SKM-1 (cell line): Measurements from ENCODE around the gene PTGS2.

Experiments used
- DNase-seq: peaks from one replicate; lab custom pipeline; 2025; ENCODE audit not compliant: unreplicated experiment; lab: John Stamatoyannopoulos, UW

PTGS2 gene

DNA sequence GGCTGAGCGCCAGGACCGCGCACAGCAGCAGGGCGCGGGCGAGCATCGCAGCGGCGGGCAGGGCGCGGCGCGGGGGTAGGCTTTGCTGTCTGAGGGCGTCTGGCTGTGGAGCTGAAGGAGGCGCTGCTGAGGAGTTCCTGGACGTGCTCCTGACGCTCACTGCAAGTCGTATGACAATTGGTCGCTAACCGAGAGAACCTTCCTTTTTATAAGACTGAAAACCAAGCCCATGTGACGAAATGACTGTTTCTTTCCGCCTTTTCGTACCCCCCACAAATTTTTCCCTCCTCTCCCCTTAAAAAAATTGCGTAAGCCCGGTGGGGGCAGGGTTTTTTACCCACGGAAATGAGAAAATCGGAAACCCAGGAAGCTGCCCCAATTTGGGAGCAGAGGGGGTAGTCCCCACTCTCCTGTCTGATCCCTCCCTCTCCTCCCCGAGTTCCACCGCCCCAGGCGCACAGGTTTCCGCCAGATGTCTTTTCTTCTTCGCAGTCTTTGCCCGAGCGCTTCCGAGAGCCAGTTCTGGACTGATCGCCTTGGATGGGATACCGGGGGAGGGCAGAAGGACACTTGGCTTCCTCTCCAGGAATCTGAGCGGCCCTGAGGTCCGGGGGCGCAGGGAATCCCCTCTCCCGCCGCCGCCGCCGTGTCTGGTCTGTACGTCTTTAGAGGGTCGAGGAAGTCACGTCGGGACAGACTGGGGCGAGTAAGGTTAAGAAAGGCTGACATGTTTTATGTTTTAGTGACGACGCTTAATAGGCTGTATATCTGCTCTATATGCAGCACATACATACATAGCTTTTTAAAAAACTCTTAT lies at the start of gene PTGS2:
Gene PTGS2, minus strand, starts transcription at position 179 of the 817 bp plus-strand sequence. Its CDS starts 133 bp downstream, at position 46.
- DNase-seq = peak; percentile 97

DNA sequence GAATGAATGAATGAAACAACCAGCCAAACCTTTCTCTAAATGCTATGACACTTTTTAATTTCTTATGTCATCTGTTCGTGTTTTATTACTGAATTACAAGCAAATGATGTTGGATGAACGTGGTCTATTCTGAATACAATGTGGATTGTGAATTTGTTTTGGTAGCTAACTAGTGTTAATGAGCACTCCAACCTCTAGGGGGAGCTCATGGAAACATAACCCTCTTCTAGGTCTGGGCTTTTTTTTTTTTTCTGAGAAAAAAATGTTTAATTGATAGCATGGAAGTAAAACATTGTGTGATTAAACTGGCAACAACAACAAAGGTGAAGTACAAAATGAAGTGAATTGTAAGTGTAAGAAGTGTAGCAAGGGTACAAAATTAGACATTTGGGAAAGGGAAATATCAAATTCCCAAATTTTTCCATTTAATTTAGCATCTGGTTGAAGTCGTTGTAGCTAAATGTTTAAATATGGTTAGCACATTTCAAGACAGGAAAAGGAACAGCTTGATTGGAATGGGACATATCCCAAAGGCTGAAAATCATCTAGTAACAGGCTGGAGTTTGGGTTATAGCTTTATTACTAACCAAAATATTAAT lies 42.6 kb upstream of the PTGS2 start:
- peak; percentile 52 for DNase-seq

DNA sequence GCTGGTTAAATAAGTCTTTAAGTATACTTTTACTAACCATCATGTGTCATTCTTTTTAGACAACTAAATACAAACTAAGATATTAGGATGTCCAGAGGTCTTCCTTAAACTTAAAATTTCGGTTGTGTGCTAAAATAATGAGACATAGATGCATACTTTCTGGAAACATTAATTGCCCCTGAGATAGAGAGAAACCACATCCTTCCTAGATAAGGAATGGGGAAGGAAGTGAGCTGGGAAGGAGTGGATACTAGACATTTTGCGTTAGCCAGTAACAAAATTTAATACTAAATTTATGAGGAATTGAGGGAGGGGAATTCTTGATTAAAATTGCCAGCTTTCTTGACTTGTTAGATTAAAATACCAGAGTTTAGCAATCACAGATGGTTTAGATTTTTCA lies 37.1 kb upstream of the PTGS2 start:
- DNase-seq = no peak

DNA sequence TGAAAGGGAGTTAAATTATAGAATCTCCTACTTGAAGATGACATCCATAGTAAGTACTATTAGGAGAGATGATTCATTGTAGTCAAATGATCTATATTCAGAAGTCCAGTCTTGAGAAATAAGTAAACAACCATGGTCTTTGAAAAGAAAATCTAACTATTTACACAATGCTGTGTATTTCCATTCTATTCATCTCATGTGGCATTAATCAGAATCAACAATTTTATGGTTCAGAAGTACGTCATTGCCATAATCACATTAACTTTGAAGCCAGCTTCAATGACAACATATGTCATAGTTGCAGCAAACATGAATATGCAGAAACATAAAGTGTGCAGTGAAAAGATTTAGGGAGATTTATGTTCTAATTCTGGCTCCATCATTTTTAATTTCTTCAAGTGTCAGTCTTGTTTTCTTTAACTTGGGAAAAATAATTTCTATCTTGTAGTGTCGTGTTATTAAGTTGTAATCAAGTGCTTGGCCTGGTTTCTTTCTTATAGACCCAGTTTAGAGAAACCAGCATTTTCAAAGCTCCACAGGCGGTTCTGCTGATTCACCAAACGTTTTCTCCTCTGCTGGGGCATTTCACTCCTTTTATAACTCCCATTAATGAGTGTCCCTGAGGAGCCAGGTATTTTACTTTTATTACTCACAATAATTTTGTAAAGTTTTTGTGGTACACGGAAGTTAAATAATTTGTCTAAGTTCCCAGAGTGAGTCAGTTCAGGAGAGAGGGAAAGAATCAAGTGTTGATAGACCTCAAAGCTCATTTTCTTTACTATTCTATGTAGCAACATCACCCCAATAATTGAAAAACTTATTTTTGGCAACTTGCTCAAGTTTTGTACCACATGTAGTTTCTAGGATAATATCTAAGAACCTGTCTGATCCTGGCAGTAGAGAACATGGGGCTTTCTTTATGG lies 35.9 kb upstream of the PTGS2 start:
- DNase-seq = no peak

DNA sequence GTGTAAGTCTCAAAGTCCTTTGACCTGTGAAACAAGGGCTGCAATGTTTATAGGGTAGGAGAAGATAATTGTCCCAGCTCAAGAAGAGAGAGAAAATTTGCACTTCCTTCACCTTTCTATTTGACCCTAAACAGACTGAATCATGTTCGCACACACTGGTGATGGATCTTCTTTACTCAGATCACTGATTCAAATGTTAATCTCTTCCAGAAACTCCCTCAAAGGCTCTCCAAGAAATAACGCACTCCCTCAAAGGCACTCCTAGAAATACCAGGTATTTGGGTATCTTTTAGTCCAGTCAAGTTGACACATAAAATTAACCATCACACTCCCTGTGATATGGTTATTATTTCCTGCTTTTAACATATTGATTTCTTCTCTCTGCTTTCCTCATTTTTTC lies 30.5 kb upstream of the PTGS2 start:
- DNase-seq = no peak

DNA sequence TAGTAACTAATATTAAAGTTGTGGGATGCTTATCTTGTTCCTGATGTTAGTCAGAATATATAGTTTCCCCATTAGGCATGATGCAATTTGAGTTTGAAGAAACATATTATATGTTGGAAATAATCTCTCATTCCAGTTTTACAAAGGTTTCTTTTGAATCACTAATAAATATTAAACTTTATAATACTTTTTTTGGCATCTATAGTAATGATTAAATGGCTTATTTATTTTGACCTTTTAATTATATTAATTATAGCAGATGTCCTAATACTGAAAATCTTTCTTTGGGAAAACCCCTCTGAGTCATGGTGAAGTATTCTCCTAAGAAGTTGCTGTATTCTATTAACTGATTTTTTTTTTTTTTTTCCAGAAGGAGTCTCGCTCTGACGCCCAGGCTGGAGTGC lies 28.5 kb upstream of the PTGS2 start:
- no peak for DNase-seq

DNA sequence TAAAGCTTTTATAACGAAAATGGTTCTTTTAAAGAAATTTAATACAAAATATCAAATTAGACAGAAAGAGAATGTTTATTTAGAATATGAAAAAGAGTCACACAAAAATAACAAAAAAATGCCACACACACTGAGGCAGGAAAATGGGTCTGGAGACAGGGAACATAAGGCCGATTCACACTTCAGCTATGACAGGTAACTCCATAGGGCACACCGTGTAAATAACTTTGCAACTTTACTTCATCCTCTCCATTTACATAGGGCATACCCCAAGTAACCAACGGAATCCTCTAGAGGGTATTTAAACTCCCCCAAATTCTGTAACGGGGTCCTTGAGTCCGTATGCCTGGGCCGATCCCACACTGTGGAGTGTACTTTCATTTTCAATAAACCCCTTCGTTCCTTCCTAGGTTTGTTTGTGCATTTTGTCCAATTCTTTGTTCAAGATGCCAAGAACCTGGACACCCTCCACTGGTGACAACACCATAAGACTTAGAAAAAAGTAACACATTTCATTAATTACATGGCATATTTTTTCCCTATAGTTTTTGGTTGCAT lies 23.1 kb upstream of the PTGS2 start:
- DNase-seq = no peak

DNA sequence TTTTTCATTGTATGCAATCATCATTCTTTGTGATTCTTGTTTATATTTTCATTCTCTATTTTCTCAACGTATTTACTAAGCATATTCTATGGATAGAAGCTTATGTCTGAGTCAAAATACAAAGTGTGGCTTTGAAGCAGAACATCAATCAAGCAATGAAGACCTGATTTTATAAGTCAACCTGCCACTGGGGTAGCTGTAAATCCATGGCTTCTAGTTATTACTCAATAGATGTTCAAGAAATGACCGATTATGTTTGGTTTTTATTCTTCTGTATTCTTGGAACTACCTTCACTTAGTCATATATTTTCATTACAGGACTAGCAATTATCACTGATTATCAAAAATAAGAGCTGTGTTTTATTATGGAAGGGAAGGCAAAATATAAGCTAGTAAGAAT lies 20.5 kb upstream of the PTGS2 start:
- no peak for DNase-seq

DNA sequence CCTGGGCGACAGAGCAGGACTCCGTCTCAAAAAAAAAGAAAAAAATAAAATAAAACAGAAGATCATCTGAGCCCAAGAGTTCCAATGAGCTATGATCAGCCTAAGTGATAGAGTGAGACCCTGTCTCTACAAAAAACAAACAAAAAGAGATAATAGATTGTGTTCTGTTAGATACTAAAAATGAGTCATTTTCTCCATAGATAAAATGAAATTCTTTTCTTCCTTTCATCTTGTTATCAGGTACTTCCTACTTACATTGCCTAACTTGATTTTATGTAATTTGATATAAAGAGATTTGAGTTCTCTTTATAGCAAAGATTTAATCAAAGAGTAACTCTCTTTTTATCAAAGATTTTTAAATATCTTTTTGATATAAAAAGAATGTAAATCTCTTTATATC lies 19.3 kb upstream of the PTGS2 start:
- DNase-seq = no peak

DNA sequence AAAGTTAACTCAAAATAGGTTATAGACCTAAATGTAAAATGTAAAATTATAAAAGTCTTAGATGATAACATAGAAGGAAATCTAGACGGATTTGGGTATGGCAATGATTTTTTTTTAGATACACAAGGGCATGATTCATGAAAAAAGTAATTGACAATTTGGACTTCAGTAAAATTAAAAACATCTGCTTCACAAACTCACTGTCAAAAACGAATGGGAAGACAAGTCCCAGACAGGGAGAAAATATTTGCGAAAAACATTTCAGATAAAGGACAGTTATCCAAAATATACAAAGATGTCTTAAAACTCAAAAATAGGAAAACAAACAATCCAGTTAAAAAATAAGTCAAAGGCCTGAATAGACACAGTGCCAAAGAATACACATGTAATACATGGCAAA lies 9.7 kb upstream of the PTGS2 start:
- no peak for DNase-seq

DNA sequence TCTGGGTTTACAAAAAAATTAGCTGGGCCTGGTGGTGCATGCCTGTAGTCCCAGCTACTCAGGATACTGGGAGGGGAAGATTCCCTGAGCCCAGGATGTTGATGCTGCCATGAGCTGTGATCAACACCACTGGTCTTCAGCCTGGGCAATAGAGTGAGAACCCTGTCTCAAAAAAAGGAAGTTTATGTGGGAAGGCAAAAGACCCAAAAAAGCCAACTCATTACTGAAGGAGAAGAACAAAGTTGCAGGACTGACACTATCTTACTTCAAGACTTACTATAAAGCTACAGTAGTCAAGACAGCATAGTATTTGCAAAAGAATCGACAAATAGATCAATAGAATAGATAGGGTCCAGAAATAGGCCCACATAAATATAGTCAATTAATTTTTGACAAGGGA lies 9.2 kb upstream of the PTGS2 start:
- no peak for DNase-seq

DNA sequence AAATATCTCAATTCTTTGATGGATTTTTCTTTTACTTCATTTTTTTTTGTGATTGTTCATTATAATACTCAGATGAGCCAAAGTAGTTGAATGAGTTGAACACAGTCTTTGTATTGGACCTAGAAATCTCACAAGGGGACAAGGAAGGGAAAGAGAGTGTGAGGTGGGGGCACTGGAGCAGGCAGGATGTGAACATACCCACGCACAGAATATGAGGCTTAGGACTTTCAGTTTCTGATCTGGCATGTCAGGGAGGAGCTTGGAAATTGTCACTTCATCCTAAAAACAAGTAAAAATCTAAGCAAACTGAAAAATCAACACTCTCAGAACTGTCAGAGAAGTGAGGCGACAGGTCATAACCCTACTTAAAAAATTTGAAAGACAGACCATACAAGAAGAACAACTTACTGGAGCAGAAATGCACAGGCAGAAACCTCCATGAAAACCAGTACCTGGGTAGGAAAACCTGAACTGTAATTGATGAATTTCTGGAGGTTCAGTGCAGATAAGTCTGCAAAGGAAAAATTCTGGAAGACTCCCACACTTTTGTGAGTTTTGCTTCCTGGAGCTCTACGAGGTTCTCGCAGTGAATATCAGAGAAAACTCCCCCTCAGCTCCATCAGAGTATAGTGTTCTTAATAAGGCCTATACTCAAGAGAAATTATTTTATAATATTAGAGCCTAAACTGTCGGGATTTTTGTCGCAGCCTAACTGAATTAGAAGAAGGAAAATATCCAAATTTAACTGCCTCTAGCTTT lies 3.6 kb upstream of the PTGS2 start:
- no peak for DNase-seq

DNA sequence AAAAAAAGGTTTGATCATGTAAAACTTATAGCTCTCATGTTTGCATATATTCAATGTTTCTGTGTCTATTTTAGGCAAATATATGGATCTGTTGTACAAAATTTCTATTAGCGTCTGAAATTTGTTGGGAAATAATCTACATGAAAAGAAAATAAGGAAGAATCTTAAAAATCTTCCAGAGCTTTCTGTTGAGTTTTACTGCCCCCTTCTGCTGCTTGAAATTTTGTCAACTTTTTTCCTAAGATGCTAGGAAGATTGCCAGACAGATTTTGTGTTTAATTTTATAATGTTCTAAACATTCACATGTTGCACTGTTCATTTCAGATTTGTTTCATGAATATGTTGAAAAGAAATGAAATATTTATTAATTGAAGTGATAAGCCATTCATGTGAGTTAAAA lies 2.5 kb upstream of the PTGS2 start:
- no peak for DNase-seq

DNA sequence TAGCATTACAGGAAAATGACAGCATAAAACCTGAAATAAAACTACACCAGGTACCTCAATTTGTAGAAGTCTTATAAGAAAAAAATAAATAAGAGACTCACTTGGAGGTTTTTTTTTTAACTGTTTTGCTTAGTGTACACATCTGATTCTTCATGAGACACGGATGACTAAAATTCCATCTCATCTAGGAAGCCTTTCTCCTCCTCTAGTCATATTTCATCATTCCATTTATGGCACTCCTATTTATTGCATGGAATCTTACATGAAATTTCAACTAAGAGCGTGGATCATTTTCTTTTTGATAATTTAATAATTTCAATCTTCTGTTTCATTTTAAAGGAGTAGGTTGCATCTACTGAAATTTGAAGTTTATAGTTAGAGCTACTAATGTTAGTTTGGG lies 1.6 kb upstream of the PTGS2 start:
- no peak for DNase-seq

DNA sequence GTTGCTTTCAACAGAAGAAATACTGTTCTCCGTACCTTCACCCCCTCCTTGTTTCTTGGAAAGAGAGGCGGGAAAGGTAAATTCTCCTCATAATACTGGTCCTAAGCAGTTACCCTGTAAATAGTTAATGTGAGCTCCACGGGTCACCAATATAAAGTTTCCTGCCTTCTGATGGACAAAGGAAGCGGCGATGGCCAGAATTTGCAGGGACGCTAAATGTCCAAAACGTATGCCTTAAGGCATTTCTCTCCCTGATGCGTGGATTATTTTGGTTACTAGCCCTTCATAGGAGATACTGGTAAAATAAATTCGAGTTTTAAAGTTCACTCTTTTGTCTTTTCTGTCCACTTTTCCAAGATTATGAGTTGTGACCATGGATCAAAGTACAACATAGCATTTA lies 898 bp upstream of the PTGS2 start:
- no peak for DNase-seq

DNA sequence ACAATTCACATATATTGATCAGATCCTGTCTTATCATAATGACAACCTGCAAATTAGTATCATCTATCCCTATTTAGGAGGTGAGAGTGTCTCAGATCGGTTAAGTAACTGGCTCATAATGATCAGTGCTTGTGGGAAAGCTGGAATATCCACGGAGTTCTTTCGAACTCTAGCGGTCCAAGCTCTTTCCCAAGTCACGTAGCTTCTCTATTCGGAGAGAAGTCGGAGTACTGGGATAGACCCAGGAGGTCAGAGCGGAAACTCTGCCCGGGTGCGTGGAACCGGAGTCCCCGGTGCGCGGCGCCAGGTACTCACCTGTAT lies 339 bp downstream of the PTGS2 start:
- DNase-seq = no peak

DNA sequence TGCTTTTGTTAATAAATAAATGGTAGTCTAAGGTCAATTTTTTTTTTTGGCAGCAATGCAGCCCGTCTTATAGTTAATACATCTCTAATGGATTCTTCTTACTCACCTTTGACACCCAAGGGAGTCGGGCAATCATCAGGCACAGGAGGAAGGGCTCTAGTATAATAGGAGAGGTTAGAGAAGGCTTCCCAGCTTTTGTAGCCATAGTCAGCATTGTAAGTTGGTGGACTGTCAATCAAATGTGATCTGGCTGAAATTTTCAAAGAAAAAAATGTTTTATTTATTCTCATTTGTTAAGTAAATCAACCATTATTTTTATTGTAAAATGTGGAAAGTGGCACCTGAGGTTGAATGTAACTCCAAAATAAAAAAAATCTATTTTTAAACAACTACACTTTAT lies 2.1 kb downstream of the PTGS2 start:
- DNase-seq = no peak

DNA sequence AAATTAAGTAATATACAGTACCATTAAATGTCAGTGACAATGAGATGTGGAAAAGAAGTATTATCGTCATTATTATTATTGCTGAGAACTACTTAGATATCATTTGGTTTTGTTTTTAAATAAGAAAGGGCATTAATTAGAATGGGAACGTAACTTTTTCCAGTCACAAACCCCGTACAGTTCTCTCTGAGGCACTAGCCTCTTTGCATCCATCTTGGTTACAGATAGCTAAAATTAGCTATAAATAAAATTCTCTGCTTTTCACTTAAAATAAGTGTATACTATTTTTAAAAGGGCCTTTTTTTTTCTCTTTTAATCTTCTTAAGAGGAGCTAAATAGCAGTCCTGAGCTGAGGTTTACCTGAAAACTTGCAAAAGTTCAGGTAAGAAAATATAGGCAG lies 7.6 kb downstream of the PTGS2 start:
- no peak for DNase-seq

DNA sequence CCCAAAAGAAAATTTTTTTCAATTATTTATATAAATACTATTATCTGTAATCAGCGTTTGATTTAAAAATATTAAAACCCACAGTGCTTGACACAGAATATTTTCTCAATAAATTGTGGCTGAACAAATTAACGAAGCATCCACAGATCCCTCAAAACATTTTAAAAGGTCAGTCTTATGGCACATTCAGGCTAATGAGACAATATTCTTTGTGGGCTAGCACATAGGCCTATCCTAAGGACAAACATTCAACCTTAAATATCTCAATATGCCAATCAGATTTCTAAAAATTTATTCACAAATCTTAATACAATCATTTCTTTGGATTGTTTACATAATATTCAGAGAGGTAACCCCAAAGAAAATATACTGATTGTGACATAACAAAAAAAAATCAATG lies 8.1 kb downstream of the PTGS2 start:
- DNase-seq = no peak

DNA sequence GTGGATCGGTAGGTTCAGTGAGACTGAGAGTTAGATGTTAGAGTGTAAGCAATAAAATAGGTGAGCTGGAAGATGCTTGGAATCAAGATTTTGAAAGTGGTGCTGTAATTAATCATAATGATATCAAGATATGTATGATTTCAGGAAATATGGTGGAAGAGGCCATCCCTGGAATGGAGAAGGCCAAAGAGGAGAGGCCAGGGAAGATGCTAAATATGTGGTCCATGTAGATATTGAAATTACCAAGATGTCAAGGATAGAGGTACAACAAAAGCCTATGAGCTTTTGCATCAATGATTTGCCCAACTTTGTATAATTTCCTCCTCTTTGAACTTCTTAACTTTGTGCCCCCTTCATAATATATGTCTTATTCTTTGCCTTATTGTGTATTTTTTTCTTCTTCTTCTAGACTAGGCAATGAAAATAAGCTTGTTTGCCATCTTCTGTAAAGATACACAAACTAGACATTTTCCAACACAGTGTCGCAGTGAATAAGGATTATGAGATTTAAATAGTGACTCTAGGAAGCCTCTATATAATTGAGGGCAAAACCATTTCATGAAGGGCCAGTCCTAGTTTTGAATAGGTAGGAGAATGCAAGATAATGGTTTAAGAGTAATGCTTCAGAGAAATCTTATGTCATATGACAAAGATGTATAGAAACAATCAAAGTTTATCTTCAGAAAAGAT lies 8.9 kb downstream of the PTGS2 start:
- DNase-seq = no peak
